ENCODE measurements around the gene ATE1. TPM values are rescaled to one million over a fixed set of nuclear protein-coding genes. Genes with fewer than 3 reads are reported as not detected.

Gene ATE1
- total and polyA plus RNA-seq, 2 of the 4 experiments (the other 2 are of a cell fraction): 6.4 to 27.8 TPM

DNA sequence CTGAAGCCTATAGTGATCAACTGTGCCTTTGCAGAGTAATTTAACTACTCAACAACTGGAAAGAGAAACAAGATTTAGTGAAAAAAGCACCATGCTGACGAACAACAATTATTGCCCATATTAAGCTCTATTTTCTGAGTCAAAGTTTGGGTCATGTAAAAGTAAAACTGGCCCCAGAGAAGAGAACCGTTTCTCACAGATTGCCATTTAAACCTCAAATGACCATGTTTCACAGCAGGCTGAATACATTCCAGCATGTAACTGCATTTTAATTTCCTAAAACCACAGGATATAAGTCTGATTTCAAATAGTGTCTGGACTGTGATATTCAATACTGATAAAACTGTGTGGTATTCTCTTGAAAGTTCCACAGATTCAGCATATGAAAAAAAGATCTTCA, 140.7 kb downstream of the ATE1 start:
- no peak overlapping the region for H3K4me3 ChIP-seq (ENCODE audit: insufficient read depth, low read depth, low read length)
- ChIA-PET POLR2A (ENCODE audit: unreplicated experiment) (no interaction called here), CTCF (no interaction called here)
- H3K9me1 ChIP-seq (ENCODE audit: insufficient read depth, low read length): no peaks in the 10 kb centered on the region
- no peak overlapping the region for H3K18ac ChIP-seq (ENCODE audit: low read depth, low read length)
- H3K27me3 ChIP-seq (ENCODE audit: control insufficient read depth, insufficient read depth, low read length): no peaks in the 10 kb centered on the region
- H4K8ac ChIP-seq (ENCODE audit: low read depth in 2 of 2, low read length in 2 of 2): no peak overlapping the region
- no peak overlapping the region for H2AK9ac ChIP-seq (replicated peaks; ENCODE audit: low read depth, low read length, poor library complexity)
- H2AFZ ChIP-seq (replicated peaks; ENCODE audit: low read length, poor library complexity): no peak overlapping the region
- H3K9ac ChIP-seq (ENCODE audit: low read depth, low read length): no peak overlapping the region
- DNase-seq (no peak), ATAC-seq (ENCODE audit: low read depth) (no peak)
- no peak overlapping the region for H3K14ac ChIP-seq (replicated peaks; ENCODE audit: low read depth, low read length)
- no TSS peak for BruUV-seq (replicated peaks)
- no peak overlapping the region for H2BK20ac ChIP-seq (ENCODE audit: low read depth, low read length)
- no peak for TF ChIP-seq MAZ (IDR thresholded peaks at IDR 0.05; ENCODE audit: borderline replicate concordance, low read depth, low read length)
- TF ChIP-seq RCOR1 (IDR thresholded peaks at IDR 0.05; ENCODE audit: insufficient replicate concordance, low read length): no peak
- no peak overlapping the region for H2BK15ac ChIP-seq (ENCODE audit: low read depth, low read length)
- H3K4me2 ChIP-seq (ENCODE audit: low read depth, low read length): no peak overlapping the region
- intact Hi-C loops (cut with micrococcal nuclease) (no loop called here), in situ Hi-C loops (cut with MboI; ENCODE audit: low sequenced_read_pairs) (no loop called here), dilution Hi-C loops (cut with HindIII; ENCODE audit: low sequenced_read_pairs, unreplicated experiment) (no loop called here)
- no peak overlapping the region for H3K4ac ChIP-seq (ENCODE audit: low read depth, low read length)
- H3K27ac ChIP-seq (ENCODE audit: insufficient read depth, low read length): no peak overlapping the region
- no peaks in the 10 kb centered on the region for H3K9me3 ChIP-seq (ENCODE audit: control insufficient read depth, insufficient read depth, low read length)
- H3K56ac ChIP-seq (ENCODE audit: extremely low read depth, insufficient read depth, low read length): no peak overlapping the region
- H4K5ac ChIP-seq (ENCODE audit: low read depth, low read length): no peak overlapping the region
- H2AK5ac ChIP-seq (ENCODE audit: low read depth, low read length): no peak overlapping the region
- peaks cover 4% of the 10 kb centered on the region; the same call in 1 of the 2 replicates for H3K36me3 ChIP-seq (ENCODE audit: control insufficient read depth, insufficient read depth, low read length)
- no peaks in the 10 kb centered on the region for H4K20me1 ChIP-seq (ENCODE audit: insufficient read depth, low read length)
- WGBS, 2 experiments (ENCODE audit: extremely low coverage in 2 of 2, insufficient read length in 1 of 2): no CpG with 5 or more reads among the region's 2 CpGs
- no peaks in the 10 kb centered on the region for H3K4me1 ChIP-seq (ENCODE audit: control insufficient read depth, insufficient read depth, low read length)
- no peak overlapping the region for H3K23ac ChIP-seq (ENCODE audit: low read depth, low read length)
- no peak overlapping the region for H4K91ac ChIP-seq (ENCODE audit: insufficient read depth, low read depth, low read length)
- no peak overlapping the region for H2BK120ac ChIP-seq (ENCODE audit: low read depth, low read length)
- no peak overlapping the region for H2BK5ac ChIP-seq (ENCODE audit: low read depth, low read length, poor library complexity, severe bottlenecking)
- no peaks in the 10 kb centered on the region for H3K79me1 ChIP-seq (ENCODE audit: low read depth in 1 of 2, low read length in 2 of 2)
